IgD-negative memory B cell (primary cell): Measurements from ENCODE around the gene CPSF7. TPM values are rescaled to one million over a fixed set of nuclear protein-coding genes. Genes with fewer than 3 reads are reported as not detected.
A peak's percentile ranks its signal among the peaks of the same experiment; 100 is the strongest.
"Not testable (repeated sequence)": the region's sequence is repeated elsewhere in the genome, so short reads cannot be mapped to it uniquely, and the experiment has no call there.

Experiments used
- H3K27ac Mint-ChIP-seq, 3 donors: one replicate each; pipeline ENCODE4 v1.8.0; 2020 to 2022; ENCODE audit warnings: mild to moderate bottlenecking in 3 of 3, mixed read lengths in 3 of 3, moderate library complexity in 1 of 3
- H3K27me3 Mint-ChIP-seq: one replicate; pipeline ENCODE4 v1.8.0; 2021; ENCODE audit warnings: mixed read lengths
- H3K36me3 Mint-ChIP-seq: one replicate; pipeline ENCODE4 v1.8.0; 2020; ENCODE audit warnings: mild to moderate bottlenecking, mixed read lengths
- H3K4me1 Mint-ChIP-seq, 3 donors: one replicate each; pipeline ENCODE4 v1.8.0; 2020 to 2022; ENCODE audit warnings: mixed read lengths in 3 of 3, mild to moderate bottlenecking in 1 of 3
- H3K4me3 Mint-ChIP-seq, 4 donors: one replicate each; pipeline ENCODE4 v1.8.0; 2020 to 2022; ENCODE audit warnings: mild to moderate bottlenecking in 4 of 4, mixed read lengths in 4 of 4, moderate library complexity in 3 of 4
- H3K9me3 Mint-ChIP-seq, 3 donors: one replicate each; pipeline ENCODE4 v1.8.0; 2020 to 2021; ENCODE audit warnings: mixed read lengths in 3 of 3, mild to moderate bottlenecking in 1 of 3
- polyA plus RNA-seq: library from polyadenylated mRNA; unstranded; fragments of 300-500 nt; fragmentation: Illumina TruSeq; gene quantifications from one replicate; pipeline ENCODE4 v1.2.3, GENCODE V29; 2021

CPSF7 gene
- polyA plus RNA-seq: 26.9 TPM

GRCh38 chr11:61429691-61430582 is at the start of gene CPSF7, which contains the start of gene SDHAF2:
Gene CPSF7 (minus strand): TSS chr11:61429975. CDS start chr11:61429235, 740 bp downstream.
Gene SDHAF2 (plus strand): TSS chr11:61430124. CDS start chr11:61430147, 23 bp downstream.
- H3K36me3 Mint-ChIP-seq: peaks cover 11% of the 10 kb centered on the region
- peak within 1 kb of the TSS; percentile 98 to 100 (median 98) for H3K4me3 Mint-ChIP-seq
- peak within 1 kb of the TSS; percentile 98 to 99 (median 98) for H3K27ac Mint-ChIP-seq
- H3K4me1 Mint-ChIP-seq: peaks cover 30 to 49% (median 37%) of the 10 kb centered on the region in 3 donors
- no peaks in the 10 kb centered on the region for H3K9me3 Mint-ChIP-seq
- no peaks in the 10 kb centered on the region for H3K27me3 Mint-ChIP-seq

- peaks cover 0 to 2% (median 0%) of the 10 kb centered on the region in 3 donors for H3K4me1 Mint-ChIP-seq
- peaks cover 3% of the 10 kb centered on the region for H3K36me3 Mint-ChIP-seq
- no peak overlapping the region for H3K4me3 Mint-ChIP-seq
- H3K27ac Mint-ChIP-seq: no peak overlapping the region
- H3K9me3 Mint-ChIP-seq: no peaks in the 10 kb centered on the region
- H3K27me3 Mint-ChIP-seq: peaks cover 4% of the 10 kb centered on the region
Observed at GRCh38 chr11:61477727-61478148, 48.0 kb upstream of the CPSF7 start.

- H3K4me3 Mint-ChIP-seq: no peak overlapping the region
- no peaks in the 10 kb centered on the region for H3K9me3 Mint-ChIP-seq
- peaks cover 4% of the 10 kb centered on the region for H3K27me3 Mint-ChIP-seq
- no peak overlapping the region for H3K27ac Mint-ChIP-seq
- peaks cover 3% of the 10 kb centered on the region for H3K36me3 Mint-ChIP-seq
- peaks cover 0 to 4% (median 0%) of the 10 kb centered on the region in 3 donors for H3K4me1 Mint-ChIP-seq
Observed at GRCh38 chr11:61477126-61477525, 47.4 kb upstream of the CPSF7 start.

GRCh38 chr11:61476371-61476770 is 46.6 kb upstream of the CPSF7 start:
- Mint-ChIP-seq H3K4me1 (peaks cover 0 to 4% (median 0%) of the 10 kb centered on the region in 3 donors), H3K36me3 (peaks cover 3% of the 10 kb centered on the region), H3K27ac (peak overlapping the region in 1 of 3 donors; percentile 11), H3K9me3 (no peaks in the 10 kb centered on the region), H3K4me3 (no peak overlapping the region), H3K27me3 (no peaks in the 10 kb centered on the region)

GRCh38 chr11:61475433-61475832 is 45.7 kb upstream of the CPSF7 start:
- no peaks in the 10 kb centered on the region for H3K27me3 Mint-ChIP-seq
- no peak overlapping the region for H3K27ac Mint-ChIP-seq
- peaks cover 10% of the 10 kb centered on the region for H3K36me3 Mint-ChIP-seq
- peaks cover 0 to 4% (median 0%) of the 10 kb centered on the region in 3 donors for H3K4me1 Mint-ChIP-seq
- H3K4me3 Mint-ChIP-seq: no peak overlapping the region
- no peaks in the 10 kb centered on the region for H3K9me3 Mint-ChIP-seq

- Mint-ChIP-seq H3K36me3 (peaks cover 15% of the 10 kb centered on the region), H3K27me3 (no peaks in the 10 kb centered on the region), H3K27ac (peak overlapping the region in 1 of 3 donors; percentile 19), H3K4me3 (no peak overlapping the region), H3K4me1 (peaks cover 0 to 4% (median 0%) of the 10 kb centered on the region in 3 donors), H3K9me3 (no peaks in the 10 kb centered on the region)
Observed at GRCh38 chr11:61474013-61474643, 44.4 kb upstream of the CPSF7 start.

- Mint-ChIP-seq H3K36me3 (peaks cover 15% of the 10 kb centered on the region), H3K27ac (no peak overlapping the region), H3K9me3 (no peaks in the 10 kb centered on the region), H3K4me3 (no peak overlapping the region), H3K27me3 (no peaks in the 10 kb centered on the region), H3K4me1 (peaks cover 0 to 4% (median 0%) of the 10 kb centered on the region in 3 donors)
Observed at GRCh38 chr11:61473370-61474012, 43.7 kb upstream of the CPSF7 start.

- H3K9me3 Mint-ChIP-seq: no peaks in the 10 kb centered on the region
- no peak overlapping the region for H3K4me3 Mint-ChIP-seq
Observed at GRCh38 chr11:61472868-61473267, 43.1 kb upstream of the CPSF7 start.

GRCh38 chr11:61472282-61472681 is 42.5 kb upstream of the CPSF7 start:
- Mint-ChIP-seq H3K4me3 (no peak overlapping the region), H3K27ac (no peak overlapping the region), H3K36me3 (peaks cover 19% of the 10 kb centered on the region), H3K9me3 (no peaks in the 10 kb centered on the region), H3K27me3 (no peaks in the 10 kb centered on the region), H3K4me1 (peaks cover 0 to 2% (median 0%) of the 10 kb centered on the region in 3 donors)

More at GRCh38 chr11:61472868-61473267, 43.1 kb upstream of the CPSF7 start:
- Mint-ChIP-seq H3K27ac (no peak overlapping the region), H3K4me1 (peaks cover 0 to 2% (median 0%) of the 10 kb centered on the region in 3 donors), H3K36me3 (peaks cover 16% of the 10 kb centered on the region), H3K27me3 (no peaks in the 10 kb centered on the region)

GRCh38 chr11:61468002-61468401 is 38.2 kb upstream of the CPSF7 start:
- H3K27ac Mint-ChIP-seq: peak overlapping the region in 1 of 3 donors; percentile 39
- H3K27me3 Mint-ChIP-seq: no peaks in the 10 kb centered on the region

GRCh38 chr11:61467602-61468001 is 37.8 kb upstream of the CPSF7 start:
- H3K4me1 Mint-ChIP-seq, H3K9me3 Mint-ChIP-seq, H3K27me3 Mint-ChIP-seq, H3K27ac Mint-ChIP-seq, H3K4me3 Mint-ChIP-seq: not testable (repeated sequence)
- H3K36me3 Mint-ChIP-seq: peaks cover 17% of the 10 kb centered on the region

More at GRCh38 chr11:61468002-61468401, 38.2 kb upstream of the CPSF7 start:
- Mint-ChIP-seq H3K9me3 (no peaks in the 10 kb centered on the region), H3K4me3 (no peak overlapping the region), H3K4me1 (peaks cover 0 to 2% (median 0%) of the 10 kb centered on the region in 3 donors), H3K36me3 (peaks cover 19% of the 10 kb centered on the region)

GRCh38 chr11:61460986-61461385 is 31.2 kb upstream of the CPSF7 start:
- Mint-ChIP-seq H3K27me3 (no peaks in the 10 kb centered on the region), H3K27ac (no peak overlapping the region), H3K36me3 (peaks cover 9% of the 10 kb centered on the region), H3K4me1 (peaks cover 0 to 8% (median 0%) of the 10 kb centered on the region in 3 donors), H3K4me3 (no peak overlapping the region), H3K9me3 (no peaks in the 10 kb centered on the region)

- H3K36me3 Mint-ChIP-seq: peaks cover 10% of the 10 kb centered on the region
- no peak overlapping the region for H3K27ac Mint-ChIP-seq
Observed at GRCh38 chr11:61460474-61460881, 30.7 kb upstream of the CPSF7 start.

GRCh38 chr11:61454520-61454919 is 24.7 kb upstream of the CPSF7 start:
- no peak overlapping the region for H3K4me3 Mint-ChIP-seq
- H3K27ac Mint-ChIP-seq: no peak overlapping the region
- no peaks in the 10 kb centered on the region for H3K27me3 Mint-ChIP-seq
- H3K36me3 Mint-ChIP-seq: peaks cover 15% of the 10 kb centered on the region
- no peaks in the 10 kb centered on the region for H3K9me3 Mint-ChIP-seq
- H3K4me1 Mint-ChIP-seq: peaks cover 0 to 8% (median 0%) of the 10 kb centered on the region in 3 donors

More at GRCh38 chr11:61460474-61460881, 30.7 kb upstream of the CPSF7 start:
- no peaks in the 10 kb centered on the region for H3K27me3 Mint-ChIP-seq
- H3K4me3 Mint-ChIP-seq: no peak overlapping the region
- no peaks in the 10 kb centered on the region for H3K9me3 Mint-ChIP-seq
- peaks cover 0 to 8% (median 0%) of the 10 kb centered on the region in 3 donors for H3K4me1 Mint-ChIP-seq

GRCh38 chr11:61453695-61454094 is 23.9 kb upstream of the CPSF7 start:
- Mint-ChIP-seq H3K36me3 (peaks cover 15% of the 10 kb centered on the region), H3K27me3 (no peaks in the 10 kb centered on the region), H3K4me3 (no peak overlapping the region), H3K9me3 (no peaks in the 10 kb centered on the region), H3K27ac (peak overlapping the region in 1 of 3 donors; percentile 71), H3K4me1 (peaks cover 0 to 8% (median 0%) of the 10 kb centered on the region in 3 donors)
